PC-3 (cell line): ENCODE measurements around the gene TMEM185A.
"Not testable (repeated sequence)": the region's sequence is repeated elsewhere in the genome, so short reads cannot be mapped to it uniquely, and the experiment has no call there.

Experiments used
- EZH2 ChIP-seq: fragments of 300-600 bp; sonication (generic); IDR thresholded peaks from one replicate; pipeline ENCODE4 v1.6.1; 2017; ENCODE audit warnings: antibody characterized with exemption, mild to moderate bottlenecking, low read length; ENCODE audit not compliant: unreplicated experiment
- TF ChIP-seq, protein P1 (sequence below): fragments of 300-600 bp; sonication (generic); conservative IDR thresholded peaks from 2 replicates; pipeline ENCODE4 v1.5.1; 2017; ENCODE audit warnings: antibody characterized with exemption, low read depth, mild to moderate bottlenecking, low read length

DNA sequence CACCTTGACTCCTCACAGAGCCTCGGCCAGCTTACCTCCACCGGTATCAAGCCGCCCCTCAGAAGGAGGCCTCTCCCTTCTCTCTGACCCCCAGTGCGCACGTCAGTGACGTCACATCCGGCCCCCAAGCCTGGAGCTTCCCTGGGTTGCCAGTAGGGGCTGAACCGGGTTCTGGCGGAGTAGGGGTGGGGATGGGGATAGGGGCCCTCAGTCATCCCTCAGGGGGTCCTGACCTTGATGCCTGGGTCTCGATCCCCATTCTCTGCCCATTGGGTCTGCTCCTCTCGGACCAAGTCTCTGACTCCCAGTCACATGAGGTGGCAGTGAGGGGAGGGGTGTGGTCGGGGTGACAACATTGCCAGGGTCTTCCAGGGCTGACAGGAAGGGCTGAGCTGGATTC lies 44.2 kb downstream of the TMEM185A start, which contains the start of gene MAGEA9B:
- TF ChIP-seq, protein P1, sequence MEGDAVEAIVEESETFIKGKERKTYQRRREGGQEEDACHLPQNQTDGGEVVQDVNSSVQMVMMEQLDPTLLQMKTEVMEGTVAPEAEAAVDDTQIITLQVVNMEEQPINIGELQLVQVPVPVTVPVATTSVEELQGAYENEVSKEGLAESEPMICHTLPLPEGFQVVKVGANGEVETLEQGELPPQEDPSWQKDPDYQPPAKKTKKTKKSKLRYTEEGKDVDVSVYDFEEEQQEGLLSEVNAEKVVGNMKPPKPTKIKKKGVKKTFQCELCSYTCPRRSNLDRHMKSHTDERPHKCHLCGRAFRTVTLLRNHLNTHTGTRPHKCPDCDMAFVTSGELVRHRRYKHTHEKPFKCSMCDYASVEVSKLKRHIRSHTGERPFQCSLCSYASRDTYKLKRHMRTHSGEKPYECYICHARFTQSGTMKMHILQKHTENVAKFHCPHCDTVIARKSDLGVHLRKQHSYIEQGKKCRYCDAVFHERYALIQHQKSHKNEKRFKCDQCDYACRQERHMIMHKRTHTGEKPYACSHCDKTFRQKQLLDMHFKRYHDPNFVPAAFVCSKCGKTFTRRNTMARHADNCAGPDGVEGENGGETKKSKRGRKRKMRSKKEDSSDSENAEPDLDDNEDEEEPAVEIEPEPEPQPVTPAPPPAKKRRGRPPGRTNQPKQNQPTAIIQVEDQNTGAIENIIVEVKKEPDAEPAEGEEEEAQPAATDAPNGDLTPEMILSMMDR = not testable (repeated sequence)
- not testable (repeated sequence) for TF ChIP-seq EZH2
